NCI-H526 (cell line): ENCODE data around the gene PHF19.

ENCODE experiments used
- DNase-seq, 2 experiments: peaks; one replicate each; lab custom pipeline; 2025; lab: John Stamatoyannopoulos, UW

PHF19 gene

GRCh38 chr9:120876842-120877240, at the start of gene PHF19:
PHF19 (minus strand) TSS chr9:120877188; CDS start chr9:120874741, 2,447 bp downstream.
- DNase-seq = peak in 1 of 2 experiments; percentile 66

- no peak for DNase-seq
Observed at GRCh38 chr9:120926397-120926928, 49.5 kb upstream of the PHF19 start, which contains the start of gene TRAF1. TRAF1 (minus strand) TSS chr9:120926796; CDS start chr9:120926075, 721 bp downstream.

GRCh38 chr9:120925535-120926396, 48.8 kb upstream of the PHF19 start:
- DNase-seq = no peak

GRCh38 chr9:120924698-120925534, 47.9 kb upstream of the PHF19 start:
- DNase-seq = no peak

- no peak for DNase-seq
Observed at GRCh38 chr9:120923620-120924328, 46.8 kb upstream of the PHF19 start.

- no peak for DNase-seq
Observed at GRCh38 chr9:120922404-120923195, 45.6 kb upstream of the PHF19 start.

- no peak for DNase-seq
Observed at GRCh38 chr9:120921661-120922181, 44.7 kb upstream of the PHF19 start.

GRCh38 chr9:120920806-120921178, 43.8 kb upstream of the PHF19 start:
- DNase-seq = no peak

- no peak for DNase-seq
Observed at GRCh38 chr9:120919843-120920805, 43.1 kb upstream of the PHF19 start.

- no peak for DNase-seq
Observed at GRCh38 chr9:120918931-120919842, 42.2 kb upstream of the PHF19 start.

- no peak for DNase-seq
Observed at GRCh38 chr9:120917929-120918762, 41.2 kb upstream of the PHF19 start.

GRCh38 chr9:120916991-120917880, 40.2 kb upstream of the PHF19 start:
- DNase-seq = no peak

- peak in 1 of 2 experiments; percentile 3 for DNase-seq
Observed at GRCh38 chr9:120916588-120916987, 39.6 kb upstream of the PHF19 start.

GRCh38 chr9:120915854-120916470, 39.0 kb upstream of the PHF19 start:
- DNase-seq = no peak

- DNase-seq = no peak
Observed at GRCh38 chr9:120914953-120915352, 38.0 kb upstream of the PHF19 start.

GRCh38 chr9:120914396-120914795, 37.4 kb upstream of the PHF19 start:
- no peak for DNase-seq
